Neural cell (in vitro differentiated cells): Measurements from ENCODE around the gene HIC1. TPM values are rescaled to one million over a fixed set of nuclear protein-coding genes. Genes with fewer than 3 reads are reported as not detected.

ENCODE experiments used
- H2AFZ ChIP-seq: fragments of 200-600, 300-800 bp; sonication (generic), shearing (Covaris generic); 2 replicates; pipeline ENCODE4 v1.6.0; 2014; ENCODE audit warnings: low read depth, mild to moderate bottlenecking, antibody characterized with exemption, low read length, moderate library complexity
- H3F3A ChIP-seq: fragments of 200-600 bp; shearing (Covaris generic); 2 replicates; pipeline ENCODE4 v1.6.1; 2016; ENCODE audit warnings: mild to moderate bottlenecking, moderate library complexity, mixed read lengths, antibody characterized with exemption, low read length; ENCODE audit not compliant: insufficient read depth, poor library complexity, severe bottlenecking
- H3K27ac ChIP-seq: fragments of 200-600, 300-800 bp; sonication (generic), shearing (Covaris generic); 2 replicates; pipeline ENCODE4 v1.5.1; 2014; ENCODE audit warnings: mild to moderate bottlenecking, low read length, moderate library complexity
- H3K27me3 ChIP-seq: fragments of 300-800, 200-600 bp; sonication (generic), shearing (Covaris generic); 2 replicates; pipeline ENCODE4 v1.6.0; 2014; ENCODE audit warnings: mild to moderate bottlenecking, low read depth, low read length, moderate library complexity; ENCODE audit not compliant: insufficient read depth
- H3K36me3 ChIP-seq: fragments of 300-800, 200-600 bp; sonication (generic), shearing (Covaris generic); 2 replicates; pipeline ENCODE4 v1.5.1; 2014; ENCODE audit warnings: mild to moderate bottlenecking, antibody characterized with exemption, low read length, moderate library complexity; ENCODE audit not compliant: insufficient read depth
- H3K4me2 ChIP-seq: fragments of 300-800, 200-600 bp; sonication (generic), shearing (Covaris generic); 2 replicates; pipeline ENCODE4 v1.6.0; 2014; ENCODE audit warnings: mild to moderate bottlenecking, low read length
- H3K4me3 ChIP-seq: fragments of 300-800, 200-600 bp; sonication (generic), shearing (Covaris generic); 2 replicates; pipeline ENCODE4 v1.5.1; 2014; ENCODE audit warnings: mild to moderate bottlenecking, low read length, moderate library complexity
- H3K79me2 ChIP-seq: fragments of 200-600 bp; shearing (Covaris generic); replicated peaks from 2 replicates; pipeline ENCODE4 v1.6.0; 2014; ENCODE audit warnings: mild to moderate bottlenecking, low read length, moderate library complexity; ENCODE audit not compliant: insufficient read depth
- H3K9ac ChIP-seq: fragments of 300-800, 200-600 bp; sonication (generic), shearing (Covaris generic); 2 replicates; pipeline ENCODE4 v1.6.1; 2016; ENCODE audit warnings: mild to moderate bottlenecking, low read length, mixed read lengths
- H3K9me2 ChIP-seq: fragments of 200-600 bp; shearing (Covaris generic); 2 replicates; pipeline ENCODE4 v1.6.1; 2016; ENCODE audit warnings: mild to moderate bottlenecking, low read length, mixed read lengths; ENCODE audit not compliant: insufficient read depth
- H3K9me3 ChIP-seq: fragments of 200-600, 300-800 bp; sonication (generic), shearing (Covaris generic); 2 replicates; pipeline ENCODE4 v1.6.1; 2016; ENCODE audit warnings: mild to moderate bottlenecking, mixed run types, low read length, moderate library complexity, mixed read lengths
- H4K20me1 ChIP-seq: fragments of 200-600 bp; shearing (Covaris generic); 2 replicates; pipeline ENCODE4 v1.6.1; 2016; ENCODE audit warnings: mild to moderate bottlenecking, mixed run types; ENCODE audit not compliant: insufficient read depth
- EP300 ChIP-seq: fragments of 450-650 bp; conservative IDR thresholded peaks from 2 replicates; pipeline ENCODE4 v1.6.1; 2014; ENCODE audit warnings: antibody characterized with exemption, mild to moderate bottlenecking, moderate library complexity; ENCODE audit not compliant: poor library complexity, severe bottlenecking
- EZH2 ChIP-seq: fragments of 200-600, 300-800 bp; shearing (Covaris generic), sonication (generic); IDR thresholded peaks from 2 replicates; pipeline ENCODE4 v1.6.1; 2014; ENCODE audit warnings: antibody characterized with exemption, low read length, borderline replicate concordance, mild to moderate bottlenecking; ENCODE audit not compliant: insufficient read depth, poor library complexity, severe bottlenecking
- MXI1 ChIP-seq: fragments of 450-650 bp; conservative IDR thresholded peaks from 2 replicates; pipeline ENCODE4 v1.6.1; 2014; ENCODE audit warnings: antibody characterized with exemption, mild to moderate bottlenecking; ENCODE audit not compliant: poor library complexity, severe bottlenecking
- POLR2AphosphoS5 ChIP-seq: IDR thresholded peaks from 2 replicates; pipeline ENCODE4 v1.6.1; 2012
- RAD21 ChIP-seq: fragments of 450-650 bp; conservative IDR thresholded peaks from 2 replicates; pipeline ENCODE4 v1.6.1; 2014; ENCODE audit warnings: antibody characterized with exemption, mild to moderate bottlenecking, moderate library complexity
- SMC3 ChIP-seq: fragments of 450-650 bp; conservative IDR thresholded peaks from 2 replicates; pipeline ENCODE4 v1.6.1; 2014; ENCODE audit warnings: antibody characterized with exemption, mild to moderate bottlenecking, moderate library complexity; ENCODE audit not compliant: poor library complexity
- TAF1 ChIP-seq: IDR thresholded peaks from 2 replicates; pipeline ENCODE4 v1.6.1; 2012; ENCODE audit warnings: low read depth
- polyA plus RNA-seq: library from polyadenylated mRNA; depleted of rRNA; stranded (reverse); fragments of >200 nt; gene quantifications from 2 replicates; pipeline ENCODE4 v1.2.3, GENCODE V29; 2014
- TF ChIP-seq, protein P1 (sequence below): IDR thresholded peaks from 2 replicates; pipeline ENCODE4 v1.6.1; 2012; ENCODE audit warnings: borderline replicate concordance
- TF ChIP-seq, protein P2 (sequence below): fragments of 450-650 bp; IDR thresholded peaks from 2 replicates; pipeline ENCODE4 v1.5.1; 2014; ENCODE audit warnings: antibody characterized with exemption, mild to moderate bottlenecking, moderate library complexity; ENCODE audit not compliant: poor library complexity, severe bottlenecking

HIC1 gene
- polyA plus RNA-seq, 1 donor from 2014 or later: 2.8 TPM

DNA sequence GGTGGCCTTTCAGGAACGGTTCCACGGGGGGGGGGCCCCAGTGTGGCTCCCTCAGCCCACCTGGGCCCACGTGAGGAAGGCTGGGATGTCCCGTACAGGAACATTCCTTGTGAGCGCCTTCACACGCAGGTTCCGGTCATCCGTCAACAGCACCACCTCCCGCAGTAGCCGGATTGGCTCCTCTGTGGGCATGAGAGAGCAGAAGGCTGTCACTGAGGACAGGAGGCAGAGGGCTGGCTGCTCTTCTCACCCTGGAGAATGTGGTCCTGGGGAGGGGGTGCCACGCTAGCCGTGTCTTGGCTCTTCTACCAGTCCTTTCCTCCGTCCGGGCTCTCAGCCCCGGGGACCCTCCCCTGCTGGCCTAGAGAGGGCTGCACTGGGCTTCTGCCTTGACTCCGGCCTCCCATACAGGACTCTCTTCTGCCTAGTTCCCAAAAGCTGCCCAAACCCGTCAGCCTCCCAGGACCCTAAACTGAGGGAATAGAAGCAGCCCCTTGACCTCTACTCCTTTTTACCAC lies 6.6 kb downstream of the HIC1 start:
- Histone ChIP-seq H3K27me3 (peaks cover 45% of the 10 kb centered on the region), H3K79me2 (no peaks in the 10 kb centered on the region)

DNA sequence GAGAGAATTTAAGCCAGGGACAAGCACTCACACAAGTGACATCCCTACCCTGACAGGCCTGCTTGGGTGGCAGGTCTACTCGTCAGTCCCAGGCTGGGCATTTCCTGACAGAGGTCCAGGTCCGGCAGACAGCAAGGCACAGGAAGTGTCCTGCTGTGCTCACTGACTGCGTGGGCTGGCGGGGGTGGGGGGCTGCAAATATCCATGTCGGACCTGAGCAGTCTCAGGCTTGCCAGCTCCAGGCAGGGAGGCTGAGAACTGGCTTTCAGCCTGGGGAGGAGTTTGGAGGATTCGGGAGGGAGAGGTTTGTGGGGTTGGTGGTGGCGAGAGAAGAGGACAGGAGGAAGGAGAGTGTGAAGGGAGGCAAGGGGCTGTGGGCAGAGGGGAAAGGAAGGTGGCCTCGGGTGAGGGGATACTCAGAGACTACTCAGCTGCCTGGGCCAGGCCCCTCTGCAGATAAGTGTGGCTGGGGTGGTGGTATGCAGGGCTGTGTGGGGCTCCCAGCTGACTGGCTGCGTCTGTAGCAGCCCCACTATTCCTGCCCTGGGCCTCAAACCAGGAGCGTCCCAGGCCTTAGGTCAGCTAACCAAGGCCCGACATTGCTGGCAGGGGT lies 7.8 kb downstream of the HIC1 start:
- no peak overlapping the region for H3K4me2 ChIP-seq

More for the DNA sequence above, 6.6 kb downstream of the HIC1 start:
- Histone ChIP-seq H3K9me3 (peaks cover 5% of the 10 kb centered on the region), H3K9ac (no peak overlapping the region), H3K27ac (no peak overlapping the region), H3K36me3 (no peaks in the 10 kb centered on the region), H3K4me3 (no peak overlapping the region), H3K4me2 (no peak overlapping the region), H3K9me2 (no peaks in the 10 kb centered on the region), H2AFZ (no peak overlapping the region), H4K20me1 (no peaks in the 10 kb centered on the region), H3F3A (no peaks in the 10 kb centered on the region)
- TF ChIP-seq SMC3: no peak
- TF ChIP-seq, protein P1, sequence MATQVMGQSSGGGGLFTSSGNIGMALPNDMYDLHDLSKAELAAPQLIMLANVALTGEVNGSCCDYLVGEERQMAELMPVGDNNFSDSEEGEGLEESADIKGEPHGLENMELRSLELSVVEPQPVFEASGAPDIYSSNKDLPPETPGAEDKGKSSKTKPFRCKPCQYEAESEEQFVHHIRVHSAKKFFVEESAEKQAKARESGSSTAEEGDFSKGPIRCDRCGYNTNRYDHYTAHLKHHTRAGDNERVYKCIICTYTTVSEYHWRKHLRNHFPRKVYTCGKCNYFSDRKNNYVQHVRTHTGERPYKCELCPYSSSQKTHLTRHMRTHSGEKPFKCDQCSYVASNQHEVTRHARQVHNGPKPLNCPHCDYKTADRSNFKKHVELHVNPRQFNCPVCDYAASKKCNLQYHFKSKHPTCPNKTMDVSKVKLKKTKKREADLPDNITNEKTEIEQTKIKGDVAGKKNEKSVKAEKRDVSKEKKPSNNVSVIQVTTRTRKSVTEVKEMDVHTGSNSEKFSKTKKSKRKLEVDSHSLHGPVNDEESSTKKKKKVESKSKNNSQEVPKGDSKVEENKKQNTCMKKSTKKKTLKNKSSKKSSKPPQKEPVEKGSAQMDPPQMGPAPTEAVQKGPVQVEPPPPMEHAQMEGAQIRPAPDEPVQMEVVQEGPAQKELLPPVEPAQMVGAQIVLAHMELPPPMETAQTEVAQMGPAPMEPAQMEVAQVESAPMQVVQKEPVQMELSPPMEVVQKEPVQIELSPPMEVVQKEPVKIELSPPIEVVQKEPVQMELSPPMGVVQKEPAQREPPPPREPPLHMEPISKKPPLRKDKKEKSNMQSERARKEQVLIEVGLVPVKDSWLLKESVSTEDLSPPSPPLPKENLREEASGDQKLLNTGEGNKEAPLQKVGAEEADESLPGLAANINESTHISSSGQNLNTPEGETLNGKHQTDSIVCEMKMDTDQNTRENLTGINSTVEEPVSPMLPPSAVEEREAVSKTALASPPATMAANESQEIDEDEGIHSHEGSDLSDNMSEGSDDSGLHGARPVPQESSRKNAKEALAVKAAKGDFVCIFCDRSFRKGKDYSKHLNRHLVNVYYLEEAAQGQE: no peak
- TF ChIP-seq EZH2: no peak
- no peak for TF ChIP-seq MXI1
- TF ChIP-seq RAD21: no peak
- no peak for TF ChIP-seq EP300
- TF ChIP-seq, protein P2, sequence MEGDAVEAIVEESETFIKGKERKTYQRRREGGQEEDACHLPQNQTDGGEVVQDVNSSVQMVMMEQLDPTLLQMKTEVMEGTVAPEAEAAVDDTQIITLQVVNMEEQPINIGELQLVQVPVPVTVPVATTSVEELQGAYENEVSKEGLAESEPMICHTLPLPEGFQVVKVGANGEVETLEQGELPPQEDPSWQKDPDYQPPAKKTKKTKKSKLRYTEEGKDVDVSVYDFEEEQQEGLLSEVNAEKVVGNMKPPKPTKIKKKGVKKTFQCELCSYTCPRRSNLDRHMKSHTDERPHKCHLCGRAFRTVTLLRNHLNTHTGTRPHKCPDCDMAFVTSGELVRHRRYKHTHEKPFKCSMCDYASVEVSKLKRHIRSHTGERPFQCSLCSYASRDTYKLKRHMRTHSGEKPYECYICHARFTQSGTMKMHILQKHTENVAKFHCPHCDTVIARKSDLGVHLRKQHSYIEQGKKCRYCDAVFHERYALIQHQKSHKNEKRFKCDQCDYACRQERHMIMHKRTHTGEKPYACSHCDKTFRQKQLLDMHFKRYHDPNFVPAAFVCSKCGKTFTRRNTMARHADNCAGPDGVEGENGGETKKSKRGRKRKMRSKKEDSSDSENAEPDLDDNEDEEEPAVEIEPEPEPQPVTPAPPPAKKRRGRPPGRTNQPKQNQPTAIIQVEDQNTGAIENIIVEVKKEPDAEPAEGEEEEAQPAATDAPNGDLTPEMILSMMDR: no peak
- no peak for TF ChIP-seq POLR2AphosphoS5

More for the DNA sequence above, 7.8 kb downstream of the HIC1 start:
- H3K79me2 ChIP-seq: no peaks in the 10 kb centered on the region
- peaks cover 35% of the 10 kb centered on the region for H3K27me3 ChIP-seq
- H4K20me1 ChIP-seq: no peaks in the 10 kb centered on the region
- TF ChIP-seq TAF1 (no peak), SMC3 (no peak)
- TF ChIP-seq, protein P1: no peak
- no peaks in the 10 kb centered on the region for H3F3A ChIP-seq
- no peaks in the 10 kb centered on the region for H3K9me2 ChIP-seq
- H3K9me3 ChIP-seq: peaks cover 5% of the 10 kb centered on the region
- no peak overlapping the region for H3K4me3 ChIP-seq
- no peak overlapping the region for H3K9ac ChIP-seq
- no peaks in the 10 kb centered on the region for H3K36me3 ChIP-seq
- H2AFZ ChIP-seq: no peak overlapping the region
- H3K27ac ChIP-seq: no peak overlapping the region
